Neural cell (in vitro differentiated cells): ENCODE measurements around the gene UCP3. TPM values are rescaled to one million over a fixed set of nuclear protein-coding genes. Genes with fewer than 3 reads are reported as not detected.

Experiments used
- H2AFZ ChIP-seq: fragments of 200-600, 300-800 bp; sonication (generic), shearing (Covaris generic); 2 replicates; pipeline ENCODE4 v1.6.0; 2014; ENCODE audit warnings: low read depth, mild to moderate bottlenecking, antibody characterized with exemption, low read length, moderate library complexity
- H3F3A ChIP-seq: fragments of 200-600 bp; shearing (Covaris generic); 2 replicates; pipeline ENCODE4 v1.6.1; 2016; ENCODE audit warnings: mild to moderate bottlenecking, moderate library complexity, mixed read lengths, antibody characterized with exemption, low read length; ENCODE audit not compliant: insufficient read depth, poor library complexity, severe bottlenecking
- H3K27ac ChIP-seq: fragments of 200-600, 300-800 bp; sonication (generic), shearing (Covaris generic); 2 replicates; pipeline ENCODE4 v1.5.1; 2014; ENCODE audit warnings: mild to moderate bottlenecking, low read length, moderate library complexity
- H3K27me3 ChIP-seq: fragments of 300-800, 200-600 bp; sonication (generic), shearing (Covaris generic); 2 replicates; pipeline ENCODE4 v1.6.0; 2014; ENCODE audit warnings: mild to moderate bottlenecking, low read depth, low read length, moderate library complexity; ENCODE audit not compliant: insufficient read depth
- H3K36me3 ChIP-seq: fragments of 300-800, 200-600 bp; sonication (generic), shearing (Covaris generic); 2 replicates; pipeline ENCODE4 v1.5.1; 2014; ENCODE audit warnings: mild to moderate bottlenecking, antibody characterized with exemption, low read length, moderate library complexity; ENCODE audit not compliant: insufficient read depth
- H3K4me2 ChIP-seq: fragments of 300-800, 200-600 bp; sonication (generic), shearing (Covaris generic); 2 replicates; pipeline ENCODE4 v1.6.0; 2014; ENCODE audit warnings: mild to moderate bottlenecking, low read length
- H3K4me3 ChIP-seq: fragments of 300-800, 200-600 bp; sonication (generic), shearing (Covaris generic); 2 replicates; pipeline ENCODE4 v1.5.1; 2014; ENCODE audit warnings: mild to moderate bottlenecking, low read length, moderate library complexity
- H3K79me2 ChIP-seq: fragments of 200-600 bp; shearing (Covaris generic); replicated peaks from 2 replicates; pipeline ENCODE4 v1.6.0; 2014; ENCODE audit warnings: mild to moderate bottlenecking, low read length, moderate library complexity; ENCODE audit not compliant: insufficient read depth
- H3K9ac ChIP-seq: fragments of 300-800, 200-600 bp; sonication (generic), shearing (Covaris generic); 2 replicates; pipeline ENCODE4 v1.6.1; 2016; ENCODE audit warnings: mild to moderate bottlenecking, low read length, mixed read lengths
- H3K9me2 ChIP-seq: fragments of 200-600 bp; shearing (Covaris generic); 2 replicates; pipeline ENCODE4 v1.6.1; 2016; ENCODE audit warnings: mild to moderate bottlenecking, low read length, mixed read lengths; ENCODE audit not compliant: insufficient read depth
- H3K9me3 ChIP-seq: fragments of 200-600, 300-800 bp; sonication (generic), shearing (Covaris generic); 2 replicates; pipeline ENCODE4 v1.6.1; 2016; ENCODE audit warnings: mild to moderate bottlenecking, mixed run types, low read length, moderate library complexity, mixed read lengths
- H4K20me1 ChIP-seq: fragments of 200-600 bp; shearing (Covaris generic); 2 replicates; pipeline ENCODE4 v1.6.1; 2016; ENCODE audit warnings: mild to moderate bottlenecking, mixed run types; ENCODE audit not compliant: insufficient read depth
- CTCF ChIP-seq: fragments of 450-650 bp; IDR thresholded peaks from 2 replicates; pipeline ENCODE4 v1.5.1; 2014; ENCODE audit warnings: antibody characterized with exemption, mild to moderate bottlenecking, moderate library complexity; ENCODE audit not compliant: poor library complexity, severe bottlenecking
- EP300 ChIP-seq: fragments of 450-650 bp; conservative IDR thresholded peaks from 2 replicates; pipeline ENCODE4 v1.6.1; 2014; ENCODE audit warnings: antibody characterized with exemption, mild to moderate bottlenecking, moderate library complexity; ENCODE audit not compliant: poor library complexity, severe bottlenecking
- EZH2 ChIP-seq: fragments of 200-600, 300-800 bp; shearing (Covaris generic), sonication (generic); IDR thresholded peaks from 2 replicates; pipeline ENCODE4 v1.6.1; 2014; ENCODE audit warnings: antibody characterized with exemption, low read length, borderline replicate concordance, mild to moderate bottlenecking; ENCODE audit not compliant: insufficient read depth, poor library complexity, severe bottlenecking
- MXI1 ChIP-seq: fragments of 450-650 bp; conservative IDR thresholded peaks from 2 replicates; pipeline ENCODE4 v1.6.1; 2014; ENCODE audit warnings: antibody characterized with exemption, mild to moderate bottlenecking; ENCODE audit not compliant: poor library complexity, severe bottlenecking
- POLR2AphosphoS5 ChIP-seq: IDR thresholded peaks from 2 replicates; pipeline ENCODE4 v1.6.1; 2012
- RAD21 ChIP-seq: fragments of 450-650 bp; conservative IDR thresholded peaks from 2 replicates; pipeline ENCODE4 v1.6.1; 2014; ENCODE audit warnings: antibody characterized with exemption, mild to moderate bottlenecking, moderate library complexity
- SMC3 ChIP-seq: fragments of 450-650 bp; conservative IDR thresholded peaks from 2 replicates; pipeline ENCODE4 v1.6.1; 2014; ENCODE audit warnings: antibody characterized with exemption, mild to moderate bottlenecking, moderate library complexity; ENCODE audit not compliant: poor library complexity
- TAF1 ChIP-seq: IDR thresholded peaks from 2 replicates; pipeline ENCODE4 v1.6.1; 2012; ENCODE audit warnings: low read depth
- polyA plus RNA-seq: library from polyadenylated mRNA; depleted of rRNA; stranded (reverse); fragments of >200 nt; gene quantifications from 2 replicates; pipeline ENCODE4 v1.2.3, GENCODE V29; 2014
- TF ChIP-seq, protein P1 (sequence below): IDR thresholded peaks from 2 replicates; pipeline ENCODE4 v1.6.1; 2012; ENCODE audit warnings: borderline replicate concordance

UCP3 gene
- polyA plus RNA-seq, 1 donor from 2014 or later = 7.8 TPM

- H3K36me3 ChIP-seq = peaks cover 4% of the 10 kb centered on the region
- TF ChIP-seq RAD21 (no peak), EZH2 (no peak), TAF1 (no peak), CTCF (no peak), POLR2AphosphoS5 (no peak), EP300 (no peak)
- H3K9me3 ChIP-seq = no peaks in the 10 kb centered on the region
- no peaks in the 10 kb centered on the region for H3K9me2 ChIP-seq
- H3F3A ChIP-seq = no peaks in the 10 kb centered on the region
- H3K79me2 ChIP-seq = no peaks in the 10 kb centered on the region
- H3K27ac ChIP-seq = no peak overlapping the region
- H3K4me3 ChIP-seq = no peak overlapping the region
- H4K20me1 ChIP-seq = no peaks in the 10 kb centered on the region
- H2AFZ ChIP-seq = no peak overlapping the region
- no peak overlapping the region for H3K4me2 ChIP-seq
- no peak overlapping the region for H3K9ac ChIP-seq
- H3K27me3 ChIP-seq = no peaks in the 10 kb centered on the region
These were observed 4.7 kb downstream of the UCP3 start for GRCh38 chr11:74004046-74004695.

GRCh38 chr11:74002832-74003231, 6.1 kb downstream of the UCP3 start:
- TF ChIP-seq MXI1 (no peak), TAF1 (no peak), EZH2 (no peak), EP300 (no peak), CTCF (no peak), SMC3 (no peak), RAD21 (no peak), POLR2AphosphoS5 (no peak)
- TF ChIP-seq, protein P1, sequence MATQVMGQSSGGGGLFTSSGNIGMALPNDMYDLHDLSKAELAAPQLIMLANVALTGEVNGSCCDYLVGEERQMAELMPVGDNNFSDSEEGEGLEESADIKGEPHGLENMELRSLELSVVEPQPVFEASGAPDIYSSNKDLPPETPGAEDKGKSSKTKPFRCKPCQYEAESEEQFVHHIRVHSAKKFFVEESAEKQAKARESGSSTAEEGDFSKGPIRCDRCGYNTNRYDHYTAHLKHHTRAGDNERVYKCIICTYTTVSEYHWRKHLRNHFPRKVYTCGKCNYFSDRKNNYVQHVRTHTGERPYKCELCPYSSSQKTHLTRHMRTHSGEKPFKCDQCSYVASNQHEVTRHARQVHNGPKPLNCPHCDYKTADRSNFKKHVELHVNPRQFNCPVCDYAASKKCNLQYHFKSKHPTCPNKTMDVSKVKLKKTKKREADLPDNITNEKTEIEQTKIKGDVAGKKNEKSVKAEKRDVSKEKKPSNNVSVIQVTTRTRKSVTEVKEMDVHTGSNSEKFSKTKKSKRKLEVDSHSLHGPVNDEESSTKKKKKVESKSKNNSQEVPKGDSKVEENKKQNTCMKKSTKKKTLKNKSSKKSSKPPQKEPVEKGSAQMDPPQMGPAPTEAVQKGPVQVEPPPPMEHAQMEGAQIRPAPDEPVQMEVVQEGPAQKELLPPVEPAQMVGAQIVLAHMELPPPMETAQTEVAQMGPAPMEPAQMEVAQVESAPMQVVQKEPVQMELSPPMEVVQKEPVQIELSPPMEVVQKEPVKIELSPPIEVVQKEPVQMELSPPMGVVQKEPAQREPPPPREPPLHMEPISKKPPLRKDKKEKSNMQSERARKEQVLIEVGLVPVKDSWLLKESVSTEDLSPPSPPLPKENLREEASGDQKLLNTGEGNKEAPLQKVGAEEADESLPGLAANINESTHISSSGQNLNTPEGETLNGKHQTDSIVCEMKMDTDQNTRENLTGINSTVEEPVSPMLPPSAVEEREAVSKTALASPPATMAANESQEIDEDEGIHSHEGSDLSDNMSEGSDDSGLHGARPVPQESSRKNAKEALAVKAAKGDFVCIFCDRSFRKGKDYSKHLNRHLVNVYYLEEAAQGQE = no peak
- H2AFZ ChIP-seq = no peak overlapping the region
- H3K9me2 ChIP-seq = no peaks in the 10 kb centered on the region
- no peak overlapping the region for H3K27ac ChIP-seq
- H3K4me2 ChIP-seq = no peak overlapping the region
- H3K79me2 ChIP-seq = no peaks in the 10 kb centered on the region
- no peaks in the 10 kb centered on the region for H3F3A ChIP-seq
- H3K27me3 ChIP-seq = no peaks in the 10 kb centered on the region
- H3K4me3 ChIP-seq = no peak overlapping the region
- no peak overlapping the region for H3K9ac ChIP-seq
- H3K9me3 ChIP-seq = no peaks in the 10 kb centered on the region
- H4K20me1 ChIP-seq = no peaks in the 10 kb centered on the region
- H3K36me3 ChIP-seq = peaks cover 4% of the 10 kb centered on the region
